CD4-positive, alpha-beta T cell treated with Interleukin-6 at 100 ng/mL for 8 hours (primary cell): ENCODE data around the gene ITPR3.
A peak's percentile ranks its signal among the peaks of the same experiment; 100 is the strongest.

ENCODE experiments used
- DNase-seq: peaks from one replicate; pipeline ENCODE4 v3.0.0-alpha.2; 2020; ENCODE audit warnings: mixed read lengths, low spot score

Gene ITPR3

GRCh38 chr6:33686981-33687975 lies 66.2 kb downstream of the ITPR3 start:
- no peak for DNase-seq

- no peak for DNase-seq
These were observed 66.9 kb downstream of the ITPR3 start for GRCh38 chr6:33688006-33688405.

GRCh38 chr6:33688451-33689147 lies 67.5 kb downstream of the ITPR3 start:
- no peak for DNase-seq

- no peak for DNase-seq
These were observed 68.0 kb downstream of the ITPR3 start for GRCh38 chr6:33689148-33689494.

GRCh38 chr6:33689879-33690278 lies 68.8 kb downstream of the ITPR3 start:
- DNase-seq: no peak

- no peak for DNase-seq
These were observed 69.6 kb downstream of the ITPR3 start for GRCh38 chr6:33690766-33691165.

- DNase-seq: no peak
These were observed 70.4 kb downstream of the ITPR3 start for GRCh38 chr6:33691456-33692077.

- no peak for DNase-seq
These were observed 71.1 kb downstream of the ITPR3 start for GRCh38 chr6:33692078-33692759.

GRCh38 chr6:33692760-33693158 lies 71.6 kb downstream of the ITPR3 start:
- DNase-seq: peak; percentile 63

GRCh38 chr6:33693186-33694105 lies 72.3 kb downstream of the ITPR3 start:
- no peak for DNase-seq

GRCh38 chr6:33694401-33694931 lies 73.3 kb downstream of the ITPR3 start:
- peak; percentile 71 for DNase-seq

GRCh38 chr6:33694977-33695376 lies 73.9 kb downstream of the ITPR3 start:
- DNase-seq: no peak

- no peak for DNase-seq
These were observed 74.3 kb downstream of the ITPR3 start for GRCh38 chr6:33695451-33695887.

GRCh38 chr6:33696076-33696475 lies 75.0 kb downstream of the ITPR3 start:
- DNase-seq: no peak

GRCh38 chr6:33696548-33697518 lies 75.7 kb downstream of the ITPR3 start:
- peak; percentile 42 for DNase-seq

- no peak for DNase-seq
These were observed 76.7 kb downstream of the ITPR3 start for GRCh38 chr6:33697845-33698244.

GRCh38 chr6:33698494-33698893 lies 77.4 kb downstream of the ITPR3 start:
- DNase-seq: no peak

- no peak for DNase-seq
These were observed 78.0 kb downstream of the ITPR3 start for GRCh38 chr6:33699131-33699530.

- no peak for DNase-seq
These were observed 78.6 kb downstream of the ITPR3 start for GRCh38 chr6:33699739-33700138.
